Activated CD8-positive, alpha-beta T cell treated with anti-CD3 and anti-CD28 coated beads for 36 hours (primary cell): ENCODE data around the gene PERCC1. TPM values are rescaled to one million over a fixed set of nuclear protein-coding genes. Genes with fewer than 3 reads are reported as not detected.
"Not testable (repeated sequence)": the region's sequence is repeated elsewhere in the genome, so short reads cannot be mapped to it uniquely, and the experiment has no call there.

Experiments used
- ATAC-seq: fragments of 200-7000 bp; cut with Tn5 transposase; one replicate; pipeline ENCODE4 v1.10.0; 2021; ENCODE audit warnings: mild to moderate bottlenecking, moderate library complexity
- CTCF ChIA-PET: fragments of 350-600 bp; sonication (Branson Sonifier 250); formaldehyde crosslinking; loops from one replicate; lab custom pipeline; 2021; ENCODE audit warnings: antibody characterized with exemption; lab: Charles Lee
- POLR2A ChIA-PET: fragments of 350-600 bp; sonication (Branson Sonifier 250); formaldehyde crosslinking; loops from one replicate; lab custom pipeline; 2021; ENCODE audit warnings: antibody characterized with exemption; lab: Charles Lee
- DNase-seq: peaks from one replicate; pipeline ENCODE4 v3.0.0-alpha.2; 2020
- H3K27ac Mint-ChIP-seq: one replicate; pipeline ENCODE4 v1.8.0; 2021; ENCODE audit warnings: mild to moderate bottlenecking, mixed read lengths
- H3K27me3 Mint-ChIP-seq: one replicate; pipeline ENCODE4 v1.8.0; 2021; ENCODE audit warnings: mixed read lengths
- H3K36me3 Mint-ChIP-seq: one replicate; pipeline ENCODE4 v1.8.0; 2021; ENCODE audit warnings: low read depth, mixed read lengths
- H3K4me1 Mint-ChIP-seq: one replicate; pipeline ENCODE4 v1.8.0; 2021; ENCODE audit warnings: low read depth, mixed read lengths
- H3K4me3 Mint-ChIP-seq: one replicate; pipeline ENCODE4 v1.8.0; 2021; ENCODE audit warnings: mild to moderate bottlenecking, moderate library complexity, mixed read lengths
- H3K9me3 Mint-ChIP-seq: one replicate; pipeline ENCODE4 v1.8.0; 2021; ENCODE audit warnings: mixed read lengths
- CTCF ChIP-seq: fragments of 200-600 bp; IDR thresholded peaks from one replicate; pipeline ENCODE4 v1.8.0; 2022; ENCODE audit warnings: antibody characterized with exemption, mild to moderate bottlenecking
- intact Hi-C: fragments of 100-400 bp; cut with micrococcal nuclease; formaldehyde crosslinking; loops from one replicate; pipeline ENCODE4 v1.10.0; 2022
- total RNA-seq, 2 experiments: library from RNA; stranded (reverse); gene quantifications; one replicate each; pipeline ENCODE4 v1.2.3, GENCODE V29; 2021

PERCC1 gene
- total RNA-seq, 2 experiments from 2014 or later: 0.29 TPM; not detected in 1

GRCh38 chr16:1474796-1475551 is 44.1 kb downstream of the PERCC1 start, which contains the start of gene CLCN7:
CLCN7 (minus strand) TSS chr16:1475028; CDS start chr16:1474974, 54 bp downstream.
- peaks cover 35% of the 10 kb centered on the region for H3K4me1 Mint-ChIP-seq
- DNase-seq: peak; percentile 93
- no peaks in the 10 kb centered on the region for H3K9me3 Mint-ChIP-seq
- CTCF ChIA-PET: interaction anchor here (0.7 kb wide), 1 partner anchor 12 kb away, joined by 4 read pairs; no protein-coding TSS in a partner anchor
- intact Hi-C loops: no loop called here
- H3K27me3 Mint-ChIP-seq: no peaks in the 10 kb centered on the region
- ATAC-seq: peak; percentile 85
- no peaks in the 10 kb centered on the region for H3K36me3 Mint-ChIP-seq
- no peak for TF ChIP-seq CTCF
- H3K4me3 Mint-ChIP-seq: peak within 1 kb of the TSS; percentile 86
- POLR2A ChIA-PET: interaction anchor here (1.3 kb wide), 1 partner anchor 18 kb away, joined by 6 read pairs; the partner anchor contains the start of gene TELO2
- peak within 1 kb of the TSS; percentile 90 for H3K27ac Mint-ChIP-seq

GRCh38 chr16:1475552-1476114 is 44.8 kb downstream of the PERCC1 start:
- no peak for DNase-seq
- intact Hi-C loops: no loop called here
- peak overlapping the region; percentile 90 for H3K27ac Mint-ChIP-seq
- peaks cover 31% of the 10 kb centered on the region for H3K4me1 Mint-ChIP-seq
- ChIA-PET POLR2A (interaction anchor here (1.3 kb wide), 1 partner anchor 17 kb away, joined by 6 read pairs; the partner anchor contains the start of gene TELO2), CTCF (interaction anchor here (0.7 kb wide), 1 partner anchor 13 kb away, joined by 4 read pairs; no protein-coding TSS in a partner anchor)
- no peak for ATAC-seq
- no peaks in the 10 kb centered on the region for H3K9me3 Mint-ChIP-seq
- H3K4me3 Mint-ChIP-seq: peak overlapping the region; percentile 86
- TF ChIP-seq CTCF: no peak
- H3K27me3 Mint-ChIP-seq: no peaks in the 10 kb centered on the region
- no peaks in the 10 kb centered on the region for H3K36me3 Mint-ChIP-seq

- intact Hi-C loops: no loop called here
- no peak for ATAC-seq
- Mint-ChIP-seq H3K36me3 (no peaks in the 10 kb centered on the region), H3K9me3 (no peaks in the 10 kb centered on the region), H3K4me3 (no peak overlapping the region), H3K27ac (no peak overlapping the region), H3K27me3 (no peaks in the 10 kb centered on the region), H3K4me1 (peaks cover 18% of the 10 kb centered on the region)
- CTCF ChIA-PET: interaction anchor here (1.4 kb wide), 1 partner anchor 113 kb away, joined by 3 read pairs; no protein-coding TSS in a partner anchor
- POLR2A ChIA-PET: no interaction called here
- no peak for DNase-seq
- no peak for TF ChIP-seq CTCF
These were observed 46.2 kb downstream of the PERCC1 start for GRCh38 chr16:1477033-1477432.

- DNase-seq, H3K4me3 Mint-ChIP-seq, H3K9me3 Mint-ChIP-seq, ATAC-seq, intact Hi-C loops, H3K27ac Mint-ChIP-seq, CTCF ChIA-PET, H3K27me3 Mint-ChIP-seq, H3K36me3 Mint-ChIP-seq, H3K4me1 Mint-ChIP-seq: not testable (repeated sequence)
- POLR2A ChIA-PET: interaction anchor here (0.6 to 1.0 kb wide), 2 partner anchors 39 to 51 kb away, joined by 3 read pairs; no protein-coding TSS in a partner anchor
These were observed 48.1 kb downstream of the PERCC1 start for GRCh38 chr16:1478937-1479336.

GRCh38 chr16:1481906-1482835 is 51.3 kb downstream of the PERCC1 start:
- Mint-ChIP-seq H3K27me3 (no peaks in the 10 kb centered on the region), H3K4me3 (no peak overlapping the region), H3K4me1 (no peaks in the 10 kb centered on the region), H3K36me3 (no peaks in the 10 kb centered on the region), H3K27ac (no peak overlapping the region), H3K9me3 (no peaks in the 10 kb centered on the region)
- ChIA-PET POLR2A (interaction anchor here (1.0 to 1.9 kb wide), 2 partner anchors 10 to 131 kb away, joined by 3 to 7 read pairs; partner anchors contain the start of gene TELO2), CTCF (no interaction called here)
- no peak for DNase-seq
- TF ChIP-seq CTCF: no peak
- intact Hi-C loops: no loop called here
- ATAC-seq: no peak
